ENCODE results near the gene ZC3H4.
"Not testable (repeated sequence)": the region's sequence is repeated elsewhere in the genome, so short reads cannot be mapped to it uniquely, and the experiment has no call there.

The ZC3H4 gene

GRCh38 chr19:47058621-47059022, 55.0 kb downstream of the ZC3H4 start:
- in situ Hi-C loops (cut with HindIII; ENCODE audit: low sequenced_read_pairs) = no loop called here

GRCh38 chr19:47057328-47057727, 56.2 kb downstream of the ZC3H4 start:
- in situ Hi-C loops (cut with HindIII; ENCODE audit: low sequenced_read_pairs) = no loop called here

- in situ Hi-C loops (cut with HindIII; ENCODE audit: low sequenced_read_pairs) = no loop called here
These were observed 57.2 kb downstream of the ZC3H4 start for GRCh38 chr19:47056411-47056810.

- in situ Hi-C loops (cut with HindIII; ENCODE audit: low sequenced_read_pairs) = not testable (repeated sequence)
These were observed 63.0 kb downstream of the ZC3H4 start for GRCh38 chr19:47050562-47050961.

GRCh38 chr19:47049307-47049700, 64.3 kb downstream of the ZC3H4 start:
- in situ Hi-C loops (cut with HindIII; ENCODE audit: low sequenced_read_pairs) = no loop called here

- in situ Hi-C loops (cut with HindIII; ENCODE audit: low sequenced_read_pairs) = no loop called here
These were observed 65.7 kb downstream of the ZC3H4 start for GRCh38 chr19:47047763-47048405.

- in situ Hi-C loops (cut with HindIII; ENCODE audit: low sequenced_read_pairs) = no loop called here
These were observed 66.3 kb downstream of the ZC3H4 start for GRCh38 chr19:47047272-47047762.

- in situ Hi-C loops (cut with HindIII; ENCODE audit: low sequenced_read_pairs) = no loop called here
These were observed 67.6 kb downstream of the ZC3H4 start for GRCh38 chr19:47045867-47046470.

- in situ Hi-C loops (cut with HindIII; ENCODE audit: low sequenced_read_pairs) = no loop called here
These were observed 68.4 kb downstream of the ZC3H4 start for GRCh38 chr19:47044946-47045866.

GRCh38 chr19:47040869-47041268, 72.7 kb downstream of the ZC3H4 start:
- in situ Hi-C loops (cut with HindIII; ENCODE audit: low sequenced_read_pairs) = no loop called here

- in situ Hi-C loops (cut with HindIII; ENCODE audit: low sequenced_read_pairs) = no loop called here
These were observed 74.2 kb downstream of the ZC3H4 start for GRCh38 chr19:47039239-47039874.

- in situ Hi-C loops (cut with HindIII; ENCODE audit: low sequenced_read_pairs) = no loop called here
These were observed 75.8 kb downstream of the ZC3H4 start for GRCh38 chr19:47037766-47038165.

- in situ Hi-C loops (cut with HindIII; ENCODE audit: low sequenced_read_pairs) = no loop called here
These were observed 77.4 kb downstream of the ZC3H4 start for GRCh38 chr19:47036097-47036651.

- in situ Hi-C loops (cut with HindIII; ENCODE audit: low sequenced_read_pairs) = no loop called here
These were observed 78.2 kb downstream of the ZC3H4 start for GRCh38 chr19:47035127-47036096.

GRCh38 chr19:47032171-47032811, 81.3 kb downstream of the ZC3H4 start:
- in situ Hi-C loops (cut with HindIII; ENCODE audit: low sequenced_read_pairs) = no loop called here

GRCh38 chr19:47028195-47028601, 85.4 kb downstream of the ZC3H4 start:
- in situ Hi-C loops (cut with HindIII; ENCODE audit: low sequenced_read_pairs) = no loop called here

GRCh38 chr19:47027586-47028088, 85.9 kb downstream of the ZC3H4 start:
- in situ Hi-C loops (cut with HindIII; ENCODE audit: low sequenced_read_pairs) = no loop called here

GRCh38 chr19:47026889-47027288, 86.7 kb downstream of the ZC3H4 start:
- in situ Hi-C loops (cut with HindIII; ENCODE audit: low sequenced_read_pairs) = no loop called here

GRCh38 chr19:47026156-47026555, 87.4 kb downstream of the ZC3H4 start:
- in situ Hi-C loops (cut with HindIII; ENCODE audit: low sequenced_read_pairs) = no loop called here
